ENCODE measurements around the gene ZNF106.

Gene ZNF106

DNA sequence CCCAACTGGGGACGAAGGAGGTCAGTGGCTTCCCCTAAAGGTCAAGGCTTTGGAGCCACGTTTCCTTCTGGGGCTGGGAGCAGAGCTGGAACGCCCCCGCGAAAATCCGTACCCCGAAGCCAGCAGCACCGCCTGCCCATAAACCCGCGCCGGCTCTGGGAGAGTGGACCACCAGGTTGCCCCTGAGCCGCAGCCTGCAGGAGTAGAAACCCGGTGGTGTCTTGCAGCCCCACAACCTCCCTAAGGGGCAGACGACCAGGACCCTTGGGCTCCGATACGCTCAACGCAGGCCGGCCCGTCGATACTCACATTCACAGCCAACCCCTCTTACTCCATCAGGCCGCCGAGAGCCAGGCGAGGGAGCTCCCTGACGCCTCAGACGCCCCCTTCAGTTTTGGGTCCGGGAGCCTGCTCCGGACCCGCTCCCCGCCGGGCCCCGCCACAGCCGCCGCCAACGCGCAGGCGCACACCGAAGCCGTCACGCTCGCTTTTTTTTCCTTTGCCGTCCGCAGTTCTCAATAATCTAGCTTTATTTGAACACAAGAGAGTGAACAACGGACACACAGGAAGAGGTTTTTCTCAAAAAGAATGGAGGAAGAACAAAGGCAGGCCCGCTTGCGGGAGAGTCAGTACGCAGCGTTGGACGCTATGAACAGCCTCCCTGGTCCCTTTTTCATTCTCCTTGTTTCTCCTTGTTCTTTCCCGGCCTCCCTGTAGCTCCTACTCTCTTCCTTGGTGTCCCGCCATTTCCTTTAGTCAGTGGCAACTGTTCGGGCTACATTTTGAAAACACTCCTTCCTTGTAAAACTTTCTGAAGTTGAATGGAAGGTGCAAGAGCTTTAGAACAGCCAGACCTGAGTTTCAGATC lies at the start of gene ZNF106:
Gene ZNF106, minus strand, starts transcription at position 471 of the 868 bp plus-strand sequence. CDS start 18,852 bp downstream, outside the sequence.
- no peaks in the 10 kb centered on the region for H3K27me3 ChIP-seq (replicated peaks)
- H3K4me3 ChIP-seq (ENCODE audit: low read depth, low read length), result peak within 1 kb of the TSS; percentile 99
- in situ Hi-C loops (cut with HindIII; ENCODE audit: low pct_ligation_motif_present, low sequenced_read_pairs), result no loop called here
- peak; percentile 84 for DNase-seq
- no peaks in the 10 kb centered on the region for H3K36me3 ChIP-seq (replicated peaks)
- H3K27ac ChIP-seq, result peak within 1 kb of the TSS; percentile 99
- TF ChIP-seq CTCF (IDR thresholded peaks at IDR 0.05; ENCODE audit: low read depth, low read length, missing control alignments), result peak; percentile 0

GRCh38 chr15:42533246-42533645 lies 42.3 kb upstream of the ZNF106 start:
- Histone ChIP-seq H3K27me3 (replicated peaks) (no peaks in the 10 kb centered on the region), H3K27ac (no peak overlapping the region), H3K36me3 (replicated peaks) (peaks cover 30% of the 10 kb centered on the region), H3K4me3 (ENCODE audit: low read depth, low read length) (no peak overlapping the region)
- TF ChIP-seq CTCF (IDR thresholded peaks at IDR 0.05; ENCODE audit: low read depth, low read length, missing control alignments), result no peak
- no peak for DNase-seq
- in situ Hi-C loops (cut with HindIII; ENCODE audit: low pct_ligation_motif_present, low sequenced_read_pairs), result no loop called here

GRCh38 chr15:42528970-42529369 lies 38.0 kb upstream of the ZNF106 start:
- no peak overlapping the region for H3K4me3 ChIP-seq (ENCODE audit: low read depth, low read length)
- DNase-seq, result no peak
- in situ Hi-C loops (cut with HindIII; ENCODE audit: low pct_ligation_motif_present, low sequenced_read_pairs), result no loop called here
- H3K27ac ChIP-seq, result no peak overlapping the region
- H3K27me3 ChIP-seq (replicated peaks), result no peaks in the 10 kb centered on the region
- no peak for TF ChIP-seq CTCF (IDR thresholded peaks at IDR 0.05; ENCODE audit: low read depth, low read length, missing control alignments)
- H3K36me3 ChIP-seq (replicated peaks), result peaks cover 40% of the 10 kb centered on the region

- Histone ChIP-seq H3K36me3 (replicated peaks) (peaks cover 35% of the 10 kb centered on the region), H3K27me3 (replicated peaks) (no peaks in the 10 kb centered on the region)
- in situ Hi-C loops (cut with HindIII; ENCODE audit: low pct_ligation_motif_present, low sequenced_read_pairs), result no loop called here
Observed at GRCh38 chr15:42523331-42523730, 32.4 kb upstream of the ZNF106 start.

GRCh38 chr15:42511007-42511391 lies 20.1 kb upstream of the ZNF106 start:
- in situ Hi-C loops (cut with HindIII; ENCODE audit: low pct_ligation_motif_present, low sequenced_read_pairs), result no loop called here
- Histone ChIP-seq H3K27me3 (replicated peaks) (no peaks in the 10 kb centered on the region), H3K36me3 (replicated peaks) (peaks cover 21% of the 10 kb centered on the region), H3K4me3 (ENCODE audit: low read depth, low read length) (no peak overlapping the region), H3K27ac (peak overlapping the region; percentile 75)
- peak; percentile 63 for DNase-seq
- no peak for TF ChIP-seq CTCF (IDR thresholded peaks at IDR 0.05; ENCODE audit: low read depth, low read length, missing control alignments)

More at GRCh38 chr15:42523331-42523730, 32.4 kb upstream of the ZNF106 start:
- Histone ChIP-seq H3K27ac (no peak overlapping the region), H3K4me3 (ENCODE audit: low read depth, low read length) (no peak overlapping the region)
- no peak for TF ChIP-seq CTCF (IDR thresholded peaks at IDR 0.05; ENCODE audit: low read depth, low read length, missing control alignments)
- no peak for DNase-seq
